ENCODE measurements around the gene LRRTM1.

LRRTM1 gene

GRCh38 chr2:80292474-80292873, 12.1 kb downstream of the LRRTM1 start:
- DNase-seq (ENCODE audit: extremely low read depth, insufficient read length) = no peak
- Histone ChIP-seq H3K27me3 (replicated peaks; ENCODE audit: control insufficient read depth, insufficient read depth, low read length) (no peaks in the 10 kb centered on the region), H3K4me3 (replicated peaks; ENCODE audit: low read depth, low read length) (no peak overlapping the region), H3K36me3 (ENCODE audit: control insufficient read depth, insufficient read depth, low read length) (no peaks in the 10 kb centered on the region)
- TF ChIP-seq CTCF (IDR thresholded peaks at IDR 0.05; ENCODE audit: insufficient read depth, low read length, poor library complexity, severe bottlenecking) = no peak

- Histone ChIP-seq H3K4me3 (replicated peaks; ENCODE audit: low read depth, low read length) (no peak overlapping the region), H3K27me3 (replicated peaks; ENCODE audit: control insufficient read depth, insufficient read depth, low read length) (no peaks in the 10 kb centered on the region), H3K36me3 (ENCODE audit: control insufficient read depth, insufficient read depth, low read length) (no peaks in the 10 kb centered on the region)
- DNase-seq (ENCODE audit: extremely low read depth, insufficient read length) = no peak
- TF ChIP-seq CTCF (IDR thresholded peaks at IDR 0.05; ENCODE audit: insufficient read depth, low read length, poor library complexity, severe bottlenecking) = no peak
Observed at GRCh38 chr2:80291656-80292055, 12.9 kb downstream of the LRRTM1 start.

- Histone ChIP-seq H3K27me3 (replicated peaks; ENCODE audit: control insufficient read depth, insufficient read depth, low read length) (no peaks in the 10 kb centered on the region), H3K36me3 (ENCODE audit: control insufficient read depth, insufficient read depth, low read length) (no peaks in the 10 kb centered on the region), H3K4me3 (replicated peaks; ENCODE audit: low read depth, low read length) (no peak overlapping the region)
- no peak for TF ChIP-seq CTCF (IDR thresholded peaks at IDR 0.05; ENCODE audit: insufficient read depth, low read length, poor library complexity, severe bottlenecking)
- no peak for DNase-seq (ENCODE audit: extremely low read depth, insufficient read length)
Observed at GRCh38 chr2:80288576-80288975, 16.0 kb downstream of the LRRTM1 start.

GRCh38 chr2:80281049-80281448, 23.5 kb downstream of the LRRTM1 start:
- no peaks in the 10 kb centered on the region for H3K27me3 ChIP-seq (replicated peaks; ENCODE audit: control insufficient read depth, insufficient read depth, low read length)
- no peaks in the 10 kb centered on the region for H3K36me3 ChIP-seq (ENCODE audit: control insufficient read depth, insufficient read depth, low read length)
- no peak for TF ChIP-seq CTCF (IDR thresholded peaks at IDR 0.05; ENCODE audit: insufficient read depth, low read length, poor library complexity, severe bottlenecking)
- no peak overlapping the region for H3K4me3 ChIP-seq (replicated peaks; ENCODE audit: low read depth, low read length)
- no peak for DNase-seq (ENCODE audit: extremely low read depth, insufficient read length)

- no peak for DNase-seq (ENCODE audit: extremely low read depth, insufficient read length)
- H3K27me3 ChIP-seq (replicated peaks; ENCODE audit: control insufficient read depth, insufficient read depth, low read length) = no peaks in the 10 kb centered on the region
- no peak overlapping the region for H3K4me3 ChIP-seq (replicated peaks; ENCODE audit: low read depth, low read length)
- TF ChIP-seq CTCF (IDR thresholded peaks at IDR 0.05; ENCODE audit: insufficient read depth, low read length, poor library complexity, severe bottlenecking) = no peak
- no peaks in the 10 kb centered on the region for H3K36me3 ChIP-seq (ENCODE audit: control insufficient read depth, insufficient read depth, low read length)
Observed at GRCh38 chr2:80280598-80280997, 24.0 kb downstream of the LRRTM1 start.

GRCh38 chr2:80269806-80270205, 34.7 kb downstream of the LRRTM1 start:
- no peak for TF ChIP-seq CTCF (IDR thresholded peaks at IDR 0.05; ENCODE audit: insufficient read depth, low read length, poor library complexity, severe bottlenecking)
- H3K27me3 ChIP-seq (replicated peaks; ENCODE audit: control insufficient read depth, insufficient read depth, low read length) = no peaks in the 10 kb centered on the region
- DNase-seq (ENCODE audit: extremely low read depth, insufficient read length) = no peak

More at GRCh38 chr2:80269806-80270205, 34.7 kb downstream of the LRRTM1 start:
- H3K36me3 ChIP-seq (ENCODE audit: control insufficient read depth, insufficient read depth, low read length) = no peaks in the 10 kb centered on the region
- no peak overlapping the region for H3K4me3 ChIP-seq (replicated peaks; ENCODE audit: low read depth, low read length)

Measured in GM06990 (cell line).